GM18907 (cell line): ENCODE measurements around the gene CD37.
"Not testable (repeated sequence)": the region's sequence is repeated elsewhere in the genome, so short reads cannot be mapped to it uniquely, and the experiment has no call there.

Source experiments
- ATAC-seq: cut with Tn5 transposase; IDR thresholded peaks from one replicate; pipeline ENCODE4 v1.9.1; 2021; ENCODE audit warnings: mild to moderate bottlenecking, moderate library complexity; ENCODE audit not compliant: unreplicated experiment

Gene CD37

GRCh38 chr19:49373174-49373573 lies 38.0 kb downstream of the CD37 start:
- ATAC-seq: not testable (repeated sequence)

GRCh38 chr19:49374665-49375434 lies 39.6 kb downstream of the CD37 start:
- ATAC-seq: no peak

GRCh38 chr19:49378512-49378911 lies 43.3 kb downstream of the CD37 start:
- ATAC-seq: no peak

DNA sequence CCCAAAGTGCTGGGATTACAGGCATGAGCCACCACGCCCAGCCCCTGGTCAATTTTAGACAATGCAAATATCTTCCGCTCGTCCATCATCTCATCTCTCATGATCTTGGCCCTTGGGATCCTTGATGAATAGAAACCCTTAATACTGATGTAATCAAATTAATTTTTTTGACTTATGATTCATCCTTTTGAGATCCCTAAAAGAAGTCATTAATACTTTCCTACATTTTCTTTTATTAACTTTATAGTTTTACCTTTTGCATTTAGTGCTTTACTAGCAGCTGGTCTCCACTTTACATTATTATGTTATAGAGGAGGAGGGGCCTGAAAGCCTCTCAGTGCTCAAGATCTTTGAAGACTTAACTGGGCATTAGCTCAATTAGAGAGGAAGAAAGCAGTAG lies 45.2 kb downstream of the CD37 start:
- ATAC-seq: no peak

DNA sequence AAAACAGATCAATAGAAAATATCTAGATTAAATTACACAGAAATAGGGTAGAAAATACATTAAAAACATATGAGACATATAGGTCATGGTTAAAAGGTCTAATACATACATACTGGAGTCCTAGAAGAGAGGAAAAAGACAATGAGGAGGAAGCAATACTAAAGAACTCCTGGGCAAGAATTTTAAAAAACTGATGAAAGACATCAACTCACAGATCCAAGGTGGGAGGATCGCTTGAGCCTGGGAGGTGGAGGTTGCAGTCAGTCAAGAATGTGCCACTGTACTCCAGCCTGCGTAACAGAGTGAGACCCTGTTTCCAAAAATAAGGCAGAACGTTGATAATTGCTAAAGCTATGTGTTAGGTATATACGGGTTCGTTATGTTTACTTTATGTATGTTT lies 47.4 kb downstream of the CD37 start:
- ATAC-seq: no peak

DNA sequence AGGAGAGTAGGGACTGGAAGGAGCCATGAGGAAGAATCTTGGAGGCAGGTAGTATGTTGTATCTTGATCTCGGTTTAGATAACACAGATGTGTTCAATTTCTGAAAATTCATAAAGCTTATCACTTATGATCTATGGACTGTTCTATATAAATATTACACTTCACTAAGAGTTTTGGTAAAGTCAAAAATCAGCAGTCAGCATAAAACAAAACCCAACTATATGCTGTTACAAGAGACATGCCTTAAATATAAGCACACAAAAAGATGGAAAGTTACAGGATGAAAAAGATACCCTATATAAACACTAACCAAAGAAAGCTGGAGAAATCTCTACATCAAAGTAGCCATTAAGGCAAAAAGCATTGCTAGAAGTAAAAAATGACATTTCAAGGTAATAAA lies 48.4 kb downstream of the CD37 start:
- no peak for ATAC-seq

- no peak for ATAC-seq
Observed at GRCh38 chr19:49387936-49388372, 52.7 kb downstream of the CD37 start, which contains the start of gene KASH5. Gene KASH5, plus strand, starts transcription at chr19:49388249. Its CDS starts 2,635 bp downstream, at chr19:49390884.

GRCh38 chr19:49389406-49389805 lies 54.2 kb downstream of the CD37 start:
- ATAC-seq: no peak
